ENCODE results near the gene HOXD8. TPM values are rescaled to one million over a fixed set of nuclear protein-coding genes. Genes with fewer than 3 reads are reported as not detected.

The HOXD8 gene
- total RNA-seq, 2 donors from 2014 or later = not detected

DNA sequence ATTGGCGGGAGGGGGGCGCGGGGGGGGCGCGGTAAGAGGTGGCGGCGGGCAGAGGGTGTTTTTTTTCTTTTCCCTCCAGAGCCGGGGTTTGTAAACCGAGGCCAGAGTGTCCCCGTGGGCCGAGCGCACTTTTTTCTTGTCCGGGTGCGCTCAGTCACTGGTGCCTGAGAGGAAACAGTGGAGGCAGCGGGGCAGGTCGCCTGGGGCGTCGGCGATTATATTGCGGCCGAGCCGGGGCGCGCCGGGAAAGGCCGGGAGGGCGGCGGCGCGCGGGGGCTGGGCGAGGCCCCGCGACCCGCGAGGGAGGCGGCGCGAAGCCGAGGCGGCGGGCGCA, 275 bp downstream of the HOXD8 start:
- peaks cover 0 to 22% of the 10 kb centered on the region in 2 donors for H3K36me3 Mint-ChIP-seq
- ATAC-seq (peak in 1 of 2 donors; percentile 12), DNase-seq (ENCODE audit: low spot score in 2 of 2) (no peak)
- H3K27ac Mint-ChIP-seq = no peak overlapping the region
- no peaks in the 10 kb centered on the region for H3K9me3 Mint-ChIP-seq

DNA sequence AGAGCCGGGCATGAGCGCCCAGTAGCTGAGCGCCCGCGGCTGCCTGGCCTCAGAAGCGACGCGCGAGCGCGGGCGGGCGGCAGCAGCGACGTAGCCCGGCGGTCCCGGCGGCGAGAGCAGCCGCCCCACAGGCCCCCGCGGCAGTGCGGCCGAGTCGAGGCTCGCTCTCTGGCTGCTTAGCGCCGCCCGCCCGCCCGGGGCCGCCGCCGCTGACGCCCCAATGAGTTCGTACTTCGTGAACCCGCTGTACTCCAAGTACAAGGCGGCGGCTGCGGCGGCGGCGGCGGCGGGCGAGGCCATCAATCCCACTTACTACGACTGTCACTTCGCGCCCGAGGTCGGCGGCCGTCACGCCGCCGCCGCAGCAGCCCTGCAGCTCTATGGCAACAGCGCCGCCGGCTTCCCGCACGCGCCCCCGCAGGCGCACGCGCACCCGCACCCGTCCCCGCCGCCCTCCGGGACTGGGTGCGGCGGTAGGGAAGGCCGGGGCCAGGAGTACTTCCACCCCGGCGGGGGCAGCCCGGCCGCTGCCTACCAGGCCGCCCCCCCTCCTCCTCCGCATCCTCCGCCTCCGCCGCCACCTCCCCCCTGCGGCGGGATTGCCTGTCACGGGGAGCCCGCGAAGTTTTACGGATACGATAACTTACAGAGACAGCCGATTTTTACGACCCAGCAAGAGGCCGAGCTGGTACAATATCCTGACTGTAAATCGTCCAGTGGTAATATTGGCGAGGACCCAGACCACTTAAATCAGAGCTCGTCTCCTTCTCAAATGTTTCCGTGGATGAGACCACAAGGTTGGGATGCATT, 847 bp downstream of the HOXD8 start:
- H3K9me3 Mint-ChIP-seq = no peaks in the 10 kb centered on the region
- DNase-seq (ENCODE audit: low spot score in 2 of 2) = no peak
- H3K36me3 Mint-ChIP-seq = peaks cover 3 to 28% of the 10 kb centered on the region in 2 donors
- H3K27ac Mint-ChIP-seq = peak overlapping the region in 1 of 2 donors; percentile 55
- peak in 1 of 2 donors; percentile 47 for ATAC-seq

DNA sequence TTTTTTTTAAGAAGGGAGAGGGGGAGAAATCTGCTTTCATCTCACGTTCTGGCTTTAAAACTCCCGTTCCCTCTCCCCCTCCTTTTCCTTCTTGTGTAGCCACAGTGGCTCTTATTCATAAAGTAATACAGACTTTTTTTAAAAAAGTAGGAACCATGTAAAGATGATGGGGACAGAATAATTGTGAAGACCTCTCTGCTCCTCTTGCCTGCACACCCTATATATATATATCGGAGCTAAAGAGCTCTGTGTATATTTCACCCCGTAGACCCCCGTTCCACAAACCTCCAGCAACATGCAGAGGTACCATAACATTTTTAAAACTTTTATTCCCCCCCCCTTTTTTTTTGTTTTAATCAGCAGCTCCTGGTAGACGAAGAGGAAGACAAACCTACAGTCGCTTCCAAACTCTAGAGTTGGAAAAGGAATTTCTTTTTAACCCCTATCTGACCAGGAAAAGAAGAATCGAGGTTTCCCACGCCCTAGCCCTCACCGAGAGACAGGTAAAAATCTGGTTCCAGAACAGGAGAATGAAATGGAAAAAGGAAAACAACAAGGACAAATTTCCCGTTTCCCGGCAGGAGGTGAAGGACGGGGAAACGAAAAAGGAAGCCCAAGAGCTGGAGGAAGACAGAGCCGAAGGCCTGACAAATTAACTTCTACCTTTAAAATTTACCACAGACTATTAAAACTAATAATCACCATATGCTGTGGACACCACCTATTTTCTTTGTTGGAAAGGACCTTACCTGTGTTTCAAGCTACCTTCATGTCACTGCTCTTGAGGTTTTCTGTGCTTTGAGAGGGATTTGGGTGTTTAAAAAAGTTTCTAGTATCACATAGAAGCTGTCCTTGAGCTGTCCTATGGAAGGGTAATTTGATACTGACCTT, 1.7 kb downstream of the HOXD8 start:
- Mint-ChIP-seq H3K9me3 (no peaks in the 10 kb centered on the region), H3K36me3 (peaks cover 8 to 33% of the 10 kb centered on the region in 2 donors), H3K27ac (peak overlapping the region in 1 of 2 donors; percentile 83)
- DNase-seq (ENCODE audit: low spot score in 2 of 2) (no peak), ATAC-seq (no peak)

DNA sequence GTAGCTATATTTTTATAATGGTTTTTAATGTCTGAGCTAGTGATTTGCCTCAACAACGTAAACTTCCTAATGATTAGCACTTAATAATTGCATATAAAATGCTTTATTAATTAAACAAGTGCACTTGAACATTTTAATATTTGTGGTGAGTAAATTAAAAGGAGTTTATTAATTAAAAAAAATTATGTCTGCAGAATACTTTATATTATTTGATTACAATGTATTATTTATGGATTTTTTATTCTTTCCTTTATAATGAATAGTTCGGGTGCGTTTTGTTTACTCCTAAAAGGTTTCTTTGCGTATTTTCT, 2.3 kb downstream of the HOXD8 start:
- H3K27ac Mint-ChIP-seq = no peak overlapping the region
- DNase-seq (ENCODE audit: low spot score in 2 of 2) (no peak), ATAC-seq (no peak)
- peaks cover 8 to 33% of the 10 kb centered on the region in 2 donors for H3K36me3 Mint-ChIP-seq
- H3K9me3 Mint-ChIP-seq = no peaks in the 10 kb centered on the region

DNA sequence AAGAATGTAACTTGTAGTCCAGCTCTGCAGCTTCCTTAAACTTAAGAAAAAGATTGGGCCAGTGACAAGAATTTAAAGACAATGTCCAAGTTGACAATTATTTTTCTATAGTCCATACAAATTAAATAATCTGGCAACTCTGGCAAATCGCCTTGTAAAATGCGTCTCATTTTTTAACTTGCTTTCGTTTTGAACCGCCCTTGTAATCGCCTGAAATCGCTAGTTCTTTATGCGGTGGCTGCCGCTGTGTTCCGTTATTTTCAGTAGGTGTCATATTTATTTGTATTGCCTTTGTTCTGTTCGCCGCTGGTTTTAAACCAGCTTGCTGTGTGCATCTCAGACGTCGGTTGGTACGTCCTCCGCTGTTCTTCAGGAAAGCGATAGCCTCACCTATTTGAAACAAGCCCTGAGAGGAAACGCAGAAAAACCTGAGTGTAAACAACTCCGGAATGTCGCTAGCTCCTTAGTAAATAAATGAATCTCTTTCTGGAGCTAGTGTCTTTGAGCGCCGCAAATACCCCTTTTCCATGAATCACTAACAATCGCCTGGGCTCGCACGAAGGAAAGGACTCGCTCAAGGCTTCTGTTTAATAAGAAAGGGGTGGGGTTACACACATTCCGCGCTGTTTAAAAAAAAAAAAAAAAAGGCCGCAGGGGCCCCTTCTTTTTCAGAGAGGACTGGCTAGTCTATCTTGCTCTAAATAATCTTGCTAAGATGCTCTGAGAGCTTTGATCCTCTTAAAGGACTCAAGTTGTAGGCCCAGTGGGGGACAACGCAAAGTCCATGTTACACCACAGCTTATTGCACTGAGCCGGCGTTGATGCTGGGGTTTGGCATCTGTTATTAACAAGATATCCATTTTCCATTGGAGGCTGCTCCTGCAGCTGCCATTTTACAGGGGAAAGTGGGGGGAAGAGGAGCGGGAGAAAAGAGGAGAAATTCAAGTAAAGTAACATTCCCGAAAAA, 3.0 kb downstream of the HOXD8 start:
- Mint-ChIP-seq H3K9me3 (no peaks in the 10 kb centered on the region), H3K27ac (no peak overlapping the region), H3K36me3 (peaks cover 8 to 34% of the 10 kb centered on the region in 2 donors)
- DNase-seq (ENCODE audit: low spot score in 2 of 2) = no peak
- ATAC-seq = no peak

DNA sequence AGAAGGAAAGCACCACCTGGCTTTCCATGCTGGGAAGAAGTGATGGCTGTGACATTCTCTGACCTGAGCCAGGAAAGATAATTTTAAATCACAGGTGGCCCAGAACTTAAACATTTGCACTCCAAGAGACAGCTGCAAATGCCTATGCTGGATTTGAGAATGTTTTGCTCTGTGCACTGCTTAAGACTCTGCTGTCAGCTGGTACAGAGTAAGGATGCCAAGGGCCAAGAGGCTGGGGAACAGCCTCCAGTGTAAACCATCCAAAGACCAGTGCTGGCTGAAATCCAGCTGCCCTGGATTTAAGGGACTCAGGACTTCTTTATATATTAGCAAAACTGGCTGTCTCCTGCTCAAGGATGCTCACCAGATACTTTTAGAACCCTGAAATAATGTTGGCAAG, 3.9 kb downstream of the HOXD8 start:
- Mint-ChIP-seq H3K9me3 (peaks cover 0 to 2% of the 10 kb centered on the region in 2 donors), H3K36me3 (peaks cover 14 to 38% of the 10 kb centered on the region in 2 donors), H3K27ac (no peak overlapping the region)
- ATAC-seq (no peak), DNase-seq (ENCODE audit: low spot score in 2 of 2) (no peak)

DNA sequence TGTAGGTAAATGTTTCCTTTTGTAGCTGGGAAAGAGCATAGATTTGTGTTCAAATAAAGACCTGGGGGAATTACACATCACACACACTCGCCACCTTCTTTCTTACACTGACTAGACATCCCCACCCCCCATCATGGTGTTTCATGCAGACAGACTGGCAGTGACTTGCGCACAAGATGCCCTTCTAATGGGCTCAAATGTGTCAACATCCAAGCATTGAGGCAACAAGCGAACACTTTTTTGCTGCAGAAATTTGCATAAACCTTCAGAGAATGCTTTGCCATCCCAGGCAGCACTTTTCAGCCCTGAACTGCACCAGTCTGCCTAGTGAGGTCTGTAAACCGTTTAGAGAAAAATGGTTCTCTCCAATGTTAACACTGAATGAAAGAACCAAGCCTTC, 4.5 kb downstream of the HOXD8 start:
- H3K9me3 Mint-ChIP-seq = peaks cover 0 to 3% of the 10 kb centered on the region in 2 donors
- no peak overlapping the region for H3K27ac Mint-ChIP-seq
- peaks cover 21 to 44% of the 10 kb centered on the region in 2 donors for H3K36me3 Mint-ChIP-seq
- DNase-seq (ENCODE audit: low spot score in 2 of 2) (no peak), ATAC-seq (no peak)

DNA sequence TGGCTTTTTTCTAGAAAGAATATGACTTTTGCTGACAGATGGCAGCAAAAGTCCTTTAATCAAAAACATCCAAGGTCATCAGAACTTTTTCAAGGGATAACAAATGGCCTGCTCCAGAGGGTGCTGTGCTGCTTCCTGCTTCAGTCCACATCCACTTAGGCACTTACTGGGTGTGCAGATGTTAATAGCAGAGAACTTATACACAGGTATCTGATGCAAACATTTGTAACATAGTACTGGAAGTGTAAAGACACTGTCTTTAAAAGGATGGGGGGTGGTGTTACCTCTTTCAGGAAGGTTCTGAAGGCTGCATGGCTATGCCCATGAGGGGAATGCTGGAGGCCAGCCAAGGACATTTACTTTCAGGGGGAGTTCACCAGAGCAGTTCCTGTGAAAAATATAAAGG, 5.5 kb downstream of the HOXD8 start:
- no peak overlapping the region for H3K27ac Mint-ChIP-seq
- peaks cover 24 to 47% of the 10 kb centered on the region in 2 donors for H3K36me3 Mint-ChIP-seq
- H3K9me3 Mint-ChIP-seq = peaks cover 0 to 3% of the 10 kb centered on the region in 2 donors
- no peak for DNase-seq (ENCODE audit: low spot score in 2 of 2)
- ATAC-seq = no peak

DNA sequence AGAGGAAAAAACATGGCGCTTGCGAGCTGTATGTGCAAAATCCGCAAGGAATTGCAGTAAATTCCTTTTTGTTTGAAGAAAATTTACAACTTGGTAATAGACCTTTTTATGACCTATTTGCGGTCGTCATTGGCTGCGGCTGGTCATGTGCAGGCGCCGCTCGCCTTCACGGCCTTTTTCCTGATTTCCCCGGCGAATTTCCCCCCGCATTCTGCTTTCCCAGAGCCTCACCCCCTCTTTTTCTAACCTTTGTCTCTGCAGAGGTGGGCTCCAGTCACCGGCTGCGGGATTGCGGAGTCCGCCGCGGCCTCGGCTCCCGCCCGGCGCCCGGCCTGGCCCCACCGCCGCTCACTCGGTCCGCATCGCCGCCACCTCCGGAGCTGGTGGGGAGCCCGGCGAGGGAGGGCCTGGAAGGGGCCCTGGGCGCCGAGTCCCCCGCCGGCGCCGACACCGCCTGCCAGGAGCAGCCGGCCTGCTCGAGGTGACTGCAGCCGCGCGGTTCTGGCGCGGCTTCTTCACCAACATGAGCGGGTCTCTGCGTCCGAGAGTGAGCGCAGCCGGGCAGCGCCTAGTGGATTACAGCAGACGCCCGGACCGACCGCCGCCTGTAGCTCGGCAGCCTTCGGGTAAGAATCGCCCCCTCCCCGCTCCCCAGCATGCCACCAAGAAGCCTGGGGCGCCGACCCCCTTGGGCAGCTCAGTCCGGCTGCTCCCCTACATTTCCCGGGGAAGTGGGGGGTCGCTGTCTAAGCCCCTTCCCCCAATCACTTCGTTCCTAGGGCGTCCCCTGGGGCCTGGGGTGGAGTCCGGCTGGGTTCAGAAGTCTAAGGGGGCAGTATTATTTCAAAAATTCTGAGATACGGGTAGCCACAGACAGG, 7.1 kb downstream of the HOXD8 start:
- ATAC-seq = no peak
- Mint-ChIP-seq H3K36me3 (peaks cover 24 to 55% of the 10 kb centered on the region in 2 donors), H3K9me3 (peaks cover 0 to 3% of the 10 kb centered on the region in 2 donors), H3K27ac (no peak overlapping the region)
- DNase-seq (ENCODE audit: low spot score in 2 of 2) = no peak

DNA sequence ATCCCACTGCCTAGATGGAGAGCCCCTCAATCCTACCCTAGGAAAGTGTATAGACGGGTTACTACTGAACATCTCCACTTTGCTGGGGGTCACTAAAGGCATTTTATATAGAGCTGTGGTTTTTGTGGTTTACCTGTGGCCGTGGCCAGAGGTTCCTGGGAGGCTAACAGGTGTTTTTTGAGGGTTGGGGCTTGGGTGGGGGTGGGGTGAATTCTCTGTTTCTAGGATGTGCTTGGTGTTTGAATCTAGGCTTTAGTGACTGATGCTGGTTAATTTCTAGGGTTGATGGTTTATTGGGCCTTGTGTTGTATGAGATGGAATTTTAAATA, 7.7 kb downstream of the HOXD8 start:
- Mint-ChIP-seq H3K36me3 (peaks cover 24 to 55% of the 10 kb centered on the region in 2 donors), H3K9me3 (peaks cover 0 to 3% of the 10 kb centered on the region in 2 donors), H3K27ac (no peak overlapping the region)
- ATAC-seq = no peak
- no peak for DNase-seq (ENCODE audit: low spot score in 2 of 2)

DNA sequence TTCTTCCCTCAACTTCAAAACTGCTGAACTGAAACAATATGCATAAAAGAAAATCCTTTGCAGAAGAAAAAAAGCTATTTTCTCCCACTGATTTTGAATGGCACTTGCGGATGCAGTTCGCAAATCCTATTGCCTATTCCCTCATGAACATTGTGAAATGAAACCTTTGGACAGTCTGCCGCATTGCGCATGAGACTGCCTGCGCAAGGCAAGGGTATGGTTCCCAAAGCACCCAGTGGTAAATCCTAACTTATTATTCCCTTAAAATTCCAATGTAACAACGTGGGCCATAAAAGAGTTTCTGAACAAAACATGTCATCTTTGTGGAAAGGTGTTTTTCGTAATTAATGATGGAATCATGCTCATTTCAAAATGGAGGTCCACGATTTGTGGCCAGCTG, 8.4 kb downstream of the HOXD8 start:
- no peak for DNase-seq (ENCODE audit: low spot score in 2 of 2)
- Mint-ChIP-seq H3K9me3 (peaks cover 0 to 3% of the 10 kb centered on the region in 2 donors), H3K27ac (no peak overlapping the region), H3K36me3 (peaks cover 24 to 48% of the 10 kb centered on the region in 2 donors)
- ATAC-seq = no peak

DNA sequence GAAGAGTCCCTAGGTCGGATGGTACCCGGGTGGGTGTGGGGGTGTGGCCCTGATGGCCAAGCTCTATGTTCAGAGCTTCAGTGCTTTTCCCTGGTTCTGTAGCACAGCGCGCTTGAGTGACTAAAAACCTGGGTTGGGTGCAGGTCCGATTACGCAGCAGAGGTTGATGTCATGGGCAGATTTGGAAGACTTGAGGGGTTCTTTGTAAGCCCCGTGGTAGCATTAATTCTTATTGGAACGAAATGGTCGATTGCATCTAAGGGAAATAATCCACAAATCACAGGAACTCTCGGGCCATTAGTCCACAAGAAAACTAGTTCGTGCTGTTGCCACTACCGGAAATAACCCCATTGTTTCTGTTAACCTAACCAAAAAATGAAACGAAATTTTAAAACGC, 9.0 kb downstream of the HOXD8 start:
- Mint-ChIP-seq H3K9me3 (peaks cover 0 to 3% of the 10 kb centered on the region in 2 donors), H3K36me3 (peaks cover 24 to 46% of the 10 kb centered on the region in 2 donors), H3K27ac (no peak overlapping the region)
- DNase-seq (ENCODE audit: low spot score in 2 of 2) (no peak), ATAC-seq (no peak)

DNA sequence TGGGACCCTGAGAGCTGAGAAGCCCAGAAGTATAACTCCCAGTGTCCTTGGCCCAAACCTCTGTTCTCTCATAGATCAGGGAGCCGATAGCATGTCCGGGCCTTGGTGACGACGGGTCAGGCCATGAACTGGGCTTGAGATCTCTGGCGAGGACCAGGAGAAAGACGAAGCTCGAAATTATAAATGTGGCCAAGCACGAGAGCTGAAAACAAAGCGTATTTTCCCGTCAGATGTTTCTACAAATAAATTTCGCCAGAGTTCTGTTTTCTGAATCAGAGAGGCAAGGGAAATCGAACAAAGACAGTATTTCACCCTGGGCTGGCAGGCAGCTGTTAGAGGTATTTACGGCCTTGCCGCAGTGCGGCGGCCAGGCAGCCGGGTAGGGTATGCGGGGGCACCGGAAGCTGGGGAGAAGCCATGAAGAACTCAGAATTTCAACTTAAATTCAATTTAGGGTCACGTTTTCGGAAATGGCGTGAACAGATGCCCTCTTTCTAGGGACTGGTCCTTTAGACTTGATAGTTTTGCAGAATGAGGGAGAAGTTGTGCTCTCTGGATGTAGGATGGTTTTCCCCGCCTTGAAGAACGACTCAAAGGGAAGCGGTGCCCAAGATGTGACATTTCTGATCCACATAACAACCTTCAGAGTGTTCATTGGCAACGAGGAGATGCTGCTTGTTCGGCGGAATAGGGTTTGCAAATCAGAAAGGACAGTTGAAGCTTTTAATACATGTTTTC, 9.6 kb downstream of the HOXD8 start:
- H3K9me3 Mint-ChIP-seq = peaks cover 0 to 3% of the 10 kb centered on the region in 2 donors
- DNase-seq (ENCODE audit: low spot score in 2 of 2) (no peak), ATAC-seq (no peak)
- peak overlapping the region in 1 of 2 donors; percentile 55 for H3K27ac Mint-ChIP-seq
- H3K36me3 Mint-ChIP-seq = peaks cover 24 to 44% of the 10 kb centered on the region in 2 donors

DNA sequence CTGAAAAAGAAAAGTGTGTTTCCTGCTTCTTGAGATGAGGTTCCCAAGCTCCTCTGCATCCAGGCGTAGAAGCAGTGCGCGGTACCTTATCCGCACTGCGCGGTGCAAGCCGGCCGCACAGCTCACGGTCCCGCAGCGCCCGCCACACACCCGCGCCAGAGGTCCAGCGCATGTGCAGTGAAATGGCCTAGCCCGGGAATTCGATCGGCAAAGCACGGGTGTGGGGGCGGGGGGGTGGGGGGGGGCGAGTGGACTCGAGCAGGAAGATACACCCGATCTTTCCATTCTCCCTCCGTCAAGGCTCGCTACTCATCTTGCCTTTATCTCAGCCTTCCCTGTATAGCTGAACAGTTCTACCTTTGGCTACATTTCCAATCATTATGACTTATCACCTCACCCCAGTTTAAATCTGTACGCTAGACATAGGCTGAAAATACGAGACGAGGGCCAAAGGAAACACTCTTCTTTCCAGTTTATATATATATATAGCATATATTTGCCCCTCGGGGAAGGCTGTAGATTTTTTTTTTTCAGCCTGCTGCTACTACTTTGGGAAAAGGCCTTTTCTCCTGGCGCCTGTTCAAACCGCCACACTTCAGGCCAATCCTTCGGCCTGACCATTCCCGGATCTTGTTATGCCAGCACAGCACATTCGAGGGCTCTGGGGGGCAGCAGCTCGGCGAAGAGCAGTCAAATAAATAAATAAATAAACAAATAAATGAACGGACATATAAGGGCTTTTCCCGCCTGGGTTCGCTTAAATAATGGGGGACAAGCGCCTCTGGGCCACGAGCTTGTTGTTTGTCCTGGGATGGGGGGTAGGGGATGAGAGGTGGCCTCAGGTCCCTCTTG, 10.4 kb downstream of the HOXD8 start:
- H3K9me3 Mint-ChIP-seq = peaks cover 0 to 3% of the 10 kb centered on the region in 2 donors
- H3K27ac Mint-ChIP-seq = no peak overlapping the region
- DNase-seq (ENCODE audit: low spot score in 2 of 2) (no peak), ATAC-seq (no peak)
- H3K36me3 Mint-ChIP-seq = peaks cover 24 to 38% of the 10 kb centered on the region in 2 donors

Data from activated naive CD4-positive, alpha-beta T cell treated with anti-CD3 and anti-CD28 coated beads, Interleukin-2, amount 50 U/mL, for 72 hours (primary cell).